ENCODE data around the gene EDEM2. TPM values are rescaled to one million over a fixed set of nuclear protein-coding genes. Genes with fewer than 3 reads are reported as not detected.
A peak's percentile ranks its signal among the peaks of the same experiment; 100 is the strongest.
"Not testable (repeated sequence)": the region's sequence is repeated elsewhere in the genome, so short reads cannot be mapped to it uniquely, and the experiment has no call there.

EDEM2 gene
- total and polyA plus RNA-seq, 11 donors, result 6.0 to 30.3 (median 14.4) TPM

DNA sequence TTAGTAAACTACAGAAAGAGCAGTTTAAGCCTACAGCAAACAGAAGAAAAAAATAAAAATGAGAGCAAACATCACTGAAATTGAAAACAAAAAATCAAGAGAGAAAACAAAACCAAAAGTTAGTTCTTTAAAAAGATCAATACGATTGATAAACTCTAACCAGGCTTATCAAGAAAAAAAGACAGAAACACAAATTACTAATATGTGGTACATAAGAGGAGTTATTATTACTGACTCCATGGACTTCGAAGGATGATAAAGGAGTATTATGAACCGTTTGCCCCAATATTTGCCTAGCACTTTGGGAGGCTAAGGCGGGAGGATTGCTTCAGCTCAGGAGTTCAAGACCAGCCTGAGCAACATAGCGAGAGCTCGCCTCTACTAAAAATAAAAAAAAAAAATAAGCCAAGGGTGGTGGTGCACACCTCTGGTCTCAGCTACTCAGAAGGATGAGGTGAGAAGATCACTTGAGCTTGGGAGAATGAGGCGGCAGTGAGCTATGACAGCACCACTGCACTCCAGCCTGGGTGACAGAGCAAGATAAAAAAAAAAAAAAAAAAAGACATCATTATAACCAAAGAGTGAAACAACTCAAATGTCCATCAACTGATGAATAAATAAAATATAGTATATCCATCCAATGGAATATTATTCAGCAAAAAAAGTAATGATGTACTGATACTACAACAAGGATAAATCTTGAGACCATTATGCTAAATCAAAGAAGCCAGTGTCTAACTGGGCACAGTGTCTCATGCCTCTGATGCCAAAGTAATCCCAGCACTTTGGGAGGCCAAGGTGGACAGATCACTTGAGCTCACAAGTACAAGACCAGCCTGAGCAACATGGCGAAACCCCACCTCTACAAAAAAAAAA, 67.4 kb downstream of the EDEM2 start:
- WGBS, 4 donors, result 82 to 88% (median 85%) methylated on average over 8 of the region's 8 CpGs
- no peaks in the 10 kb centered on the region for H3K27me3 ChIP-seq
- no peaks in the 10 kb centered on the region for H3K9me3 ChIP-seq
- no peak for DNase-seq
- peak overlapping the region in 1 of 12 donors; percentile 6 for H3K4me3 ChIP-seq
- TF ChIP-seq, protein P1, sequence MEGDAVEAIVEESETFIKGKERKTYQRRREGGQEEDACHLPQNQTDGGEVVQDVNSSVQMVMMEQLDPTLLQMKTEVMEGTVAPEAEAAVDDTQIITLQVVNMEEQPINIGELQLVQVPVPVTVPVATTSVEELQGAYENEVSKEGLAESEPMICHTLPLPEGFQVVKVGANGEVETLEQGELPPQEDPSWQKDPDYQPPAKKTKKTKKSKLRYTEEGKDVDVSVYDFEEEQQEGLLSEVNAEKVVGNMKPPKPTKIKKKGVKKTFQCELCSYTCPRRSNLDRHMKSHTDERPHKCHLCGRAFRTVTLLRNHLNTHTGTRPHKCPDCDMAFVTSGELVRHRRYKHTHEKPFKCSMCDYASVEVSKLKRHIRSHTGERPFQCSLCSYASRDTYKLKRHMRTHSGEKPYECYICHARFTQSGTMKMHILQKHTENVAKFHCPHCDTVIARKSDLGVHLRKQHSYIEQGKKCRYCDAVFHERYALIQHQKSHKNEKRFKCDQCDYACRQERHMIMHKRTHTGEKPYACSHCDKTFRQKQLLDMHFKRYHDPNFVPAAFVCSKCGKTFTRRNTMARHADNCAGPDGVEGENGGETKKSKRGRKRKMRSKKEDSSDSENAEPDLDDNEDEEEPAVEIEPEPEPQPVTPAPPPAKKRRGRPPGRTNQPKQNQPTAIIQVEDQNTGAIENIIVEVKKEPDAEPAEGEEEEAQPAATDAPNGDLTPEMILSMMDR (IDR thresholded peaks at IDR 0.05), result no peak
- TF ChIP-seq POLR2A (IDR thresholded peaks at IDR 0.05), result no peak
- peaks cover 0 to 37% (median 27%) of the 10 kb centered on the region in 9 donors for H3K36me3 ChIP-seq
- peak in 2 of 4 donors; percentile 16 to 24 for ATAC-seq
- intact Hi-C loops (cut with DNase I), result loop anchor here in 2 of 10 donors (10.0 kb wide), 2 partner anchors 45 to 65 kb away; no protein-coding TSS in a partner anchor
- no peak overlapping the region for H3K27ac ChIP-seq
- peaks cover 0 to 39% (median 21%) of the 10 kb centered on the region in 12 donors for H3K4me1 ChIP-seq

DNA sequence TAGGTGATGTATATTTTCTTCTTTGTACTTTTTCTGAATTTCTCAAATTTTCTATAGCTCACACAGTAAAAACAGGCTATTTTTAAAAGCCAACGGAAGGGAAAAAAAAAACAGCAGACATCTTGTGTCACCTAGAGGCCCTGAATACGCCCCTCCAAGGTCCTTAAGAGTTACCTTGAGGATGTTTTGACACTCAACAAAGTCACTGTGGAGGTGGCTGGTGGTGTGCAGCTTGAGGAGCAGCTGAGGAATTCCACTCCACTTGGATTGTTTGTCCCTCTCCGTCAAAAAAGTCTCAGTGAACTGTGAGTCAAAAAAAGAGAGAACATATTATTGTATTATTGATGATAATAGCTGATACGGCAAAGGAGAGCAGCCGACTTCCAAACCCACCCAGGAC, 69.3 kb downstream of the EDEM2 start:
- no peak for DNase-seq
- Histone ChIP-seq H3K27ac (no peak overlapping the region), H3K36me3 (peaks cover 0 to 36% (median 27%) of the 10 kb centered on the region in 9 donors), H3K27me3 (no peaks in the 10 kb centered on the region), H3K9me3 (no peaks in the 10 kb centered on the region), H3K4me1 (peaks cover 0 to 38% (median 19%) of the 10 kb centered on the region in 12 donors), H3K4me3 (no peak overlapping the region)
- intact Hi-C loops (cut with DNase I), result no loop called here
- TF ChIP-seq, protein P1 (IDR thresholded peaks at IDR 0.05), result no peak
- TF ChIP-seq POLR2A (IDR thresholded peaks at IDR 0.05), result no peak
- ATAC-seq, result no peak
- WGBS, 4 donors, result 89 to 95% (median 94%) methylated on average over 5 of the region's 5 CpGs

DNA sequence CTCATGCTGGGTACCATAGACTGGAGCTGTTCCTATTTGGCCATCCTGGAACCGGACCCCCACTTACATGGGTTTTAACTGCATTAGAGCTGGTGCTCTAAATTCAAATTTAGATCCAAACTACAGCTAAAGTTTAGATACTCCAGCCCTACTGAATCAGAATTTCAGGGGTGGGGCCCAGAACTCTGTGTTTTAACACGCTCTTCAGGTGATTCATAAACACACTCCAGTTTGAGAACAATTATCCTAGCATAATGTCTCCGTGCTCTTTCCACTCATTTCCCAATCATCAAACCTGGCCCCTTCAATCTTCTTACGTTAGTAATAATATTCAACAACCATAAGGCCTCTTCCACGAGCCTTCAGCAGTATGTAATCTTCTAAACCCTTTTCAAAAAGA, 69.8 kb downstream of the EDEM2 start:
- Histone ChIP-seq H3K4me3 (no peak overlapping the region), H3K36me3 (peaks cover 0 to 36% (median 27%) of the 10 kb centered on the region in 9 donors), H3K4me1 (peaks cover 0 to 32% (median 19%) of the 10 kb centered on the region in 12 donors), H3K27ac (no peak overlapping the region), H3K9me3 (peaks cover 0 to 4% (median 0%) of the 10 kb centered on the region in 12 donors), H3K27me3 (no peaks in the 10 kb centered on the region)
- TF ChIP-seq, protein P1 (IDR thresholded peaks at IDR 0.05), result no peak
- TF ChIP-seq POLR2A (IDR thresholded peaks at IDR 0.05), result no peak
- DNase-seq (no peak), ATAC-seq (no peak)
- intact Hi-C loops (cut with DNase I), result no loop called here
- WGBS, 4 donors, result 97 to 99% (median 98%) methylated on average over 5 of the region's 5 CpGs

DNA sequence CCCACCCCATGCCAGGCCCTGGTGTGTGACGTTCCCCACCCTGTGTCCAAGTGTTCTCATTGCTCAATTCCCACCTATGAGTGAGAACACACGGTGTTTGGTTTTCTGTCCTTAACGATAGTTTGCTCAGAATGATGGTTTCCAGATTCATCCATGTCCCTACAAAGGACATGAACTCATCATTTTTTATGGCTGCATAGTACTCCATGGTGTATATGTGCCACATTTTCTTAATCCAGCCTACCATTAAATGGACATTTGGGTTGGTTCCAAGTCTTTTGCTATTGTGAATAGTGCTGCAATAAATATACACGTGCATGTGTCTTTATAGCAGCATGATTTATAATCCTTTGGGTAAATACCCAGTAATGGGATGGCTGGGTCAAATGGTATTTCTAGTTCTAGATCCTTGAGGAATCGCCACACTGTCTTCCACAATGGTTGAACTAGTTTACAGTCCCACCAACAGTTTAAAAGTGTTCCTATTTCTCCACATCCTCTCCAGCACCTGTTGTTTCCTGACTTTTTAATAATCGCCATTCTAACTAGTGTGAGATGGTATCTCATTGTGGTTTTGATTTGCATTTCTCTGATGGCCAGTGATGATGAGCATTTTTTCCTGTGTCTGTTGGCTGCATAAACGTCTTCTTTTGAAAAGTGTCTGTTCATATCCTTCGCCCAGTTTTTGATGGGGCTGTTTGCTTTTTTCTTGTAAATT, 75.5 kb downstream of the EDEM2 start:
- ATAC-seq; H3K27ac ChIP-seq; H3K4me3 ChIP-seq; DNase-seq; intact Hi-C loops (cut with DNase I); H3K27me3 ChIP-seq: not testable (repeated sequence)
- WGBS, 4 donors, result 91 to 95% (median 95%) methylated on average over 7 to 8 of the region's 8 CpGs
- Histone ChIP-seq H3K9me3 (peaks cover 0 to 14% (median 0%) of the 10 kb centered on the region in 12 donors), H3K36me3 (peaks cover 0 to 48% (median 37%) of the 10 kb centered on the region in 9 donors), H3K4me1 (peaks cover 0 to 15% (median 6%) of the 10 kb centered on the region in 12 donors)

Data from heart left ventricle (tissue), 16 donors.